ENCODE measurements around the gene ROPN1L.

ROPN1L gene

GRCh38 chr5:10440367-10440990 is 1.2 kb upstream of the ROPN1L start:
- Histone ChIP-seq H3K4me1 (peaks cover 0 to 17% (median 8%) of the 10 kb centered on the region in 4 donors), H3K36me3 (peaks cover 0 to 4% (median 0%) of the 10 kb centered on the region in 3 donors), H3K27ac (peak overlapping the region in 1 of 2 donors; percentile 75), H3K4me3 (peak overlapping the region in 1 of 2 donors; percentile 60), H3K9me3 (no peaks in the 10 kb centered on the region), H3K27me3 (no peaks in the 10 kb centered on the region)
- DNase-seq = no peak
- TF ChIP-seq CTCF (IDR thresholded peaks at IDR 0.05) = no peak
- intact Hi-C loops (cut with DNase I; ENCODE audit: low total_unique reads) = no loop called here

- Histone ChIP-seq H3K9me3 (no peaks in the 10 kb centered on the region), H3K4me3 (peak overlapping the region; percentile 60 to 61), H3K27me3 (no peaks in the 10 kb centered on the region), H3K36me3 (no peaks in the 10 kb centered on the region), H3K27ac (peak overlapping the region; percentile 75), H3K4me1 (peaks cover 0 to 17% (median 8%) of the 10 kb centered on the region in 4 donors)
- no peak for DNase-seq
- intact Hi-C loops (cut with DNase I; ENCODE audit: low total_unique reads) = no loop called here
- no peak for TF ChIP-seq CTCF (IDR thresholded peaks at IDR 0.05)
Measured at GRCh38 chr5:10441992-10442435, 335 bp downstream of the ROPN1L start.

- no peak for TF ChIP-seq CTCF (IDR thresholded peaks at IDR 0.05)
- Histone ChIP-seq H3K27me3 (no peaks in the 10 kb centered on the region), H3K36me3 (no peaks in the 10 kb centered on the region), H3K27ac (no peak overlapping the region), H3K4me3 (peak overlapping the region in 1 of 2 donors; percentile 61), H3K9me3 (no peaks in the 10 kb centered on the region), H3K4me1 (peaks cover 0 to 17% (median 8%) of the 10 kb centered on the region in 4 donors)
- DNase-seq = no peak
- intact Hi-C loops (cut with DNase I; ENCODE audit: low total_unique reads) = no loop called here
Measured at GRCh38 chr5:10442576-10442975, 897 bp downstream of the ROPN1L start.

- no peak for DNase-seq
- no peak overlapping the region for H3K4me3 ChIP-seq
- H3K4me1 ChIP-seq = peaks cover 0 to 17% (median 8%) of the 10 kb centered on the region in 4 donors
- H3K36me3 ChIP-seq = no peaks in the 10 kb centered on the region
- intact Hi-C loops (cut with DNase I; ENCODE audit: low total_unique reads) = no loop called here
- H3K27me3 ChIP-seq = no peaks in the 10 kb centered on the region
- no peak overlapping the region for H3K27ac ChIP-seq
- no peak for TF ChIP-seq CTCF (IDR thresholded peaks at IDR 0.05)
- no peaks in the 10 kb centered on the region for H3K9me3 ChIP-seq
Measured at GRCh38 chr5:10445352-10445751, 3.7 kb downstream of the ROPN1L start.

- Histone ChIP-seq H3K36me3 (no peaks in the 10 kb centered on the region), H3K4me3 (no peak overlapping the region), H3K9me3 (no peaks in the 10 kb centered on the region), H3K4me1 (peaks cover 0 to 8% (median 5%) of the 10 kb centered on the region in 4 donors), H3K27ac (no peak overlapping the region), H3K27me3 (no peaks in the 10 kb centered on the region)
- DNase-seq = no peak
- TF ChIP-seq CTCF (IDR thresholded peaks at IDR 0.05) = no peak
- intact Hi-C loops (cut with DNase I; ENCODE audit: low total_unique reads) = no loop called here
Measured at GRCh38 chr5:10446490-10446889, 4.8 kb downstream of the ROPN1L start.

Data from tibial artery (tissue), 4 donors.